ENCODE data around the gene PDCD4. TPM values are rescaled to one million over a fixed set of nuclear protein-coding genes. Genes with fewer than 3 reads are reported as not detected.

The PDCD4 gene
- total and polyA plus RNA-seq, 10 of the 15 experiments (the other 5 are each of a cell fraction or from before 2014, with no cell fraction given) = 101 to 372 (median 171) TPM

DNA sequence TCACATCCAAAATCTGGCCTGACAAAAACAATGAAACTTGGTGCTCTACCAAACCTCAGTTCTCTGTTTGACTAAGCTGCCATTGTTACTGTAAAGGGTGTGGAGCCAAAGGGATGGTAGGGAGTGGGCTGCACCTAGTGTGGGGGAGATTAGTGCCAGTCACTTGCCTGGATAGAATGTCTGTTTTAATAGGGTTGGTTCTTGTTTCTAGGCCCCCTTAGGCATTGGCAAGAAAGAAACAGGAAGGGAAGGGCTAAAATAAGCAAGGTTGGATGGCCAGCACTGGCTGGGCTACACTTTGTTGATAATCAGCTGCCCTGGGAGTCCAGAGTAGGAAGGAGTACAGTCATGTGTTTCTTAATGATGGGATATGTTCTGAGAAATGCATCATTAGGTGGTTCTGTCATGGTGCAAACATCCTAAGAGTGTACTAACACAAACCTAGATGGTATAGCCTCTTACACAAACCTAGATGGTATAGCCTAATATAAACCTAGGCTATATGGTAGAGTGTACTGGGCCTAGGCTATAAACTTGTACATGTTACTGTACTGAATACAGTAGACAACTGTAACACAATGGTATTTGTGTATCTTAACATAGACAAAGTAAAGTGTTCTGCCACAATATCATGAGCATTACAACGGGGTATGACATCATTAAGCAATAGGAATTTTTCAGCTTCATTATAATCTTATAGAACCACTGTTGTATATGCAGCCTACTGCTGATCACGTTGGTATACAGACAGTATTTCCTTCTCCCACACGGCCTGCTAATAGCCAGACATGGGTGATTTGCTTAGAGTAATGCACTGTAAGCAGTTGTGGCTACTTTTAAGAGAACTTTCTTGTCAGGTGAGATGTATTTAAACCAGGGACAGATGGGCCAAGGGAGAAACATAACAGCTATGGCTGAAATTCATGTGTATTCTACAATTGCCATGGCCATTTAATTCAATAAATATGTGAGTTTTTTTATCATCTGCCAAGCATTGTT lies 31.9 kb downstream of the PDCD4 start (continued):
- TF ChIP-seq BCL11A (IDR thresholded peaks at IDR 0.05; ENCODE audit: low read depth, low read length) (0 out of 2 replicates have a peak, but pooled peaks have one; percentile 36), SREBF2 (IDR thresholded peaks at IDR 0.05; ENCODE audit: low read length) (no peak), HDAC6 (IDR thresholded peaks at IDR 0.05; ENCODE audit: unreplicated experiment) (no peak), KDM1A (IDR thresholded peaks at IDR 0.05; ENCODE audit: borderline replicate concordance) (no peak), JUND (IDR thresholded peaks at IDR 0.05; ENCODE audit: low read depth, low read length) (no peak), POLR2A (IDR thresholded peaks at IDR 0.05; ENCODE audit: low read depth, low read length) (peak; percentile 57), PAX5 (IDR thresholded peaks at IDR 0.05; ENCODE audit: borderline replicate concordance, low read depth, low read length) (no peak; the same call in 1 of the 2 replicates), RFX5 (IDR thresholded peaks at IDR 0.05; ENCODE audit: low read depth, low read length) (no peak), RUNX3 (IDR thresholded peaks at IDR 0.05; ENCODE audit: low read length) (peak; percentile 81), JUNB (IDR thresholded peaks at IDR 0.05) (peak; percentile 56), RBBP5 (conservative IDR thresholded peaks at IDR 0.05) (no peak), NRF1 (conservative IDR thresholded peaks at IDR 0.05; ENCODE audit: low read depth, low read length) (no peak), TAF1 (IDR thresholded peaks at IDR 0.05; ENCODE audit: borderline replicate concordance, low read depth, low read length) (no peak), TARDBP (IDR thresholded peaks at IDR 0.05; ENCODE audit: borderline replicate concordance) (no peak), GATAD2B (conservative IDR thresholded peaks at IDR 0.05; ENCODE audit: low read depth) (no peak), BHLHE40 (IDR thresholded peaks at IDR 0.05; ENCODE audit: borderline replicate concordance in 1 of 2, low read depth in 2 of 2, low read length in 1 of 2) (no peak), IKZF2 (IDR thresholded peaks at IDR 0.05) (peak in 1 of 2 experiments; percentile 28; a peak in 2 of 4 replicates), NFXL1 (IDR thresholded peaks at IDR 0.05; ENCODE audit: borderline replicate concordance) (no peak), GABPA (IDR thresholded peaks at IDR 0.05; ENCODE audit: low read depth) (no peak)
- TF ChIP-seq, protein P1, sequence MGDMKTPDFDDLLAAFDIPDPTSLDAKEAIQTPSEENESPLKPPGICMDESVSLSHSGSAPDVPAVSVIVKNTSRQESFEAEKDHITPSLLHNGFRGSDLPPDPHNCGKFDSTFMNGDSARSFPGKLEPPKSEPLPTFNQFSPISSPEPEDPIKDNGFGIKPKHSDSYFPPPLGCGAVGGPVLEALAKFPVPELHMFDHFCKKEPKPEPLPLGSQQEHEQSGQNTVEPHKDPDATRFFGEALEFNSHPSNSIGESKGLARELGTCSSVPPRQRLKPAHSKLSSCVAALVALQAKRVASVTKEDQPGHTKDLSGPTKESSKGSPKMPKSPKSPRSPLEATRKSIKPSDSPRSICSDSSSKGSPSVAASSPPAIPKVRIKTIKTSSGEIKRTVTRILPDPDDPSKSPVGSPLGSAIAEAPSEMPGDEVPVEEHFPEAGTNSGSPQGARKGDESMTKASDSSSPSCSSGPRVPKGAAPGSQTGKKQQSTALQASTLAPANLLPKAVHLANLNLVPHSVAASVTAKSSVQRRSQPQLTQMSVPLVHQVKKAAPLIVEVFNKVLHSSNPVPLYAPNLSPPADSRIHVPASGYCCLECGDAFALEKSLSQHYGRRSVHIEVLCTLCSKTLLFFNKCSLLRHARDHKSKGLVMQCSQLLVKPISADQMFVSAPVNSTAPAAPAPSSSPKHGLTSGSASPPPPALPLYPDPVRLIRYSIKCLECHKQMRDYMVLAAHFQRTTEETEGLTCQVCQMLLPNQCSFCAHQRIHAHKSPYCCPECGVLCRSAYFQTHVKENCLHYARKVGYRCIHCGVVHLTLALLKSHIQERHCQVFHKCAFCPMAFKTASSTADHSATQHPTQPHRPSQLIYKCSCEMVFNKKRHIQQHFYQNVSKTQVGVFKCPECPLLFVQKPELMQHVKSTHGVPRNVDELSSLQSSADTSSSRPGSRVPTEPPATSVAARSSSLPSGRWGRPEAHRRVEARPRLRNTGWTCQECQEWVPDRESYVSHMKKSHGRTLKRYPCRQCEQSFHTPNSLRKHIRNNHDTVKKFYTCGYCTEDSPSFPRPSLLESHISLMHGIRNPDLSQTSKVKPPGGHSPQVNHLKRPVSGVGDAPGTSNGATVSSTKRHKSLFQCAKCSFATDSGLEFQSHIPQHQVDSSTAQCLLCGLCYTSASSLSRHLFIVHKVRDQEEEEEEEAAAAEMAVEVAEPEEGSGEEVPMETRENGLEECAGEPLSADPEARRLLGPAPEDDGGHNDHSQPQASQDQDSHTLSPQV (IDR thresholded peaks at IDR 0.05) = no peak
- TF ChIP-seq, protein P2, sequence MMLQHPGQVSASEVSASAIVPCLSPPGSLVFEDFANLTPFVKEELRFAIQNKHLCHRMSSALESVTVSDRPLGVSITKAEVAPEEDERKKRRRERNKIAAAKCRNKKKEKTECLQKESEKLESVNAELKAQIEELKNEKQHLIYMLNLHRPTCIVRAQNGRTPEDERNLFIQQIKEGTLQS (IDR thresholded peaks at IDR 0.05; ENCODE audit: borderline replicate concordance, extremely low read depth, low read depth, low read length) = no peak
- TF ChIP-seq, protein P3, sequence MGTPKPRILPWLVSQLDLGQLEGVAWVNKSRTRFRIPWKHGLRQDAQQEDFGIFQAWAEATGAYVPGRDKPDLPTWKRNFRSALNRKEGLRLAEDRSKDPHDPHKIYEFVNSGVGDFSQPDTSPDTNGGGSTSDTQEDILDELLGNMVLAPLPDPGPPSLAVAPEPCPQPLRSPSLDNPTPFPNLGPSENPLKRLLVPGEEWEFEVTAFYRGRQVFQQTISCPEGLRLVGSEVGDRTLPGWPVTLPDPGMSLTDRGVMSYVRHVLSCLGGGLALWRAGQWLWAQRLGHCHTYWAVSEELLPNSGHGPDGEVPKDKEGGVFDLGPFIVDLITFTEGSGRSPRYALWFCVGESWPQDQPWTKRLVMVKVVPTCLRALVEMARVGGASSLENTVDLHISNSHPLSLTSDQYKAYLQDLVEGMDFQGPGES (IDR thresholded peaks at IDR 0.05) = no peak
- TF ChIP-seq, protein P4, sequence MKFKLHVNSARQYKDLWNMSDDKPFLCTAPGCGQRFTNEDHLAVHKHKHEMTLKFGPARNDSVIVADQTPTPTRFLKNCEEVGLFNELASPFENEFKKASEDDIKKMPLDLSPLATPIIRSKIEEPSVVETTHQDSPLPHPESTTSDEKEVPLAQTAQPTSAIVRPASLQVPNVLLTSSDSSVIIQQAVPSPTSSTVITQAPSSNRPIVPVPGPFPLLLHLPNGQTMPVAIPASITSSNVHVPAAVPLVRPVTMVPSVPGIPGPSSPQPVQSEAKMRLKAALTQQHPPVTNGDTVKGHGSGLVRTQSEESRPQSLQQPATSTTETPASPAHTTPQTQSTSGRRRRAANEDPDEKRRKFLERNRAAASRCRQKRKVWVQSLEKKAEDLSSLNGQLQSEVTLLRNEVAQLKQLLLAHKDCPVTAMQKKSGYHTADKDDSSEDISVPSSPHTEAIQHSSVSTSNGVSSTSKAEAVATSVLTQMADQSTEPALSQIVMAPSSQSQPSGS (IDR thresholded peaks at IDR 0.05; ENCODE audit: low read length) = no peak

All from GM12878 (cell line).